GM19463 (cell line): ENCODE measurements around the gene PATZ1.

Source experiments
- ATAC-seq: cut with Tn5 transposase; IDR thresholded peaks from one replicate; pipeline ENCODE4 v1.9.1; 2021; ENCODE audit warnings: mild to moderate bottlenecking, moderate library complexity; ENCODE audit not compliant: unreplicated experiment

PATZ1 gene

DNA sequence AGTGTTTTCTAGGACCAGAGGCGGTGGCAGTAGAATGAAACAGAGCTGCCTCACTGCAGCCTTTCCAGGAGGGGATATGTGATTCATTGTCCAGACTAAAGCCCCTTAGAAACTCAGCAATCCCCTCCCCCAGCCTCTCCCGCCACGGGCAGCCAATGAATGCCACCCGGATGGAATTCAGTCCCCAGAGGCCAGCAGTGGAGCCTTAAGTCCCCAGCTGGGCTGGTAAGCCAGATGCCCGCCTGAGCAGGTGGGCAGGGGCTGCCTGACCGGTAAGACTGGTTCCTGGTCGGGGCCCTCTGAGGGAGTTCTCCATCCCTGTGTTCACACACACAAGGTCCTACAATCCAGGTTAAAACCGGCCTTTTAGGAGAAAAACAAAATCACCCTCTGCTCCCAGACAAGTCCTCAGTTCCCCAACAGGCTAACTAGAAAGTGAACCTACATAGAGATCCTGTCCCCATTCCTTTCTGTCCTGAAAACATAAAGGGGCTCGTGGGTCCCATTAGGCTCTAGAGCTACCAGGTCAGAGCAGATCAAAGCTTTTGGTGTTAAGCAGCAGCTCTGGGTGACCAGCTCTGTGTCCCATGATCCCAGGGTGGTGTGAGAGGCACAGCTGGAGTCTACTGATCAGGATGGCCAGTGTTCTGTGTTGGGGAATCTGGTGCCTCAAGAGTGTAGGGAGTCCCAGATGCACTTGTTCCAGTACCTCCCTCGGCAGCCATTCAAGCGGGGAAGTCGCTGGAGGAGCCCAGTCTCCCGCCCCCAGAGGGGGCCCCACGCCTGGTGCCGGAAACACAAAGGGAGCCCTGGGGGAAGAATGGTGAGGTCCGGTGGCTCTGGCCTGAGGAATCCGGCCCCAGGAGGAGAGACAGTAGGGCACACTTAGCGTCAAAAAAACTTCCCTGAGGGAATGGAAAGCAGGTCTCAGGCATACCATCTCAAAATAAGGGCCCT, 2.6 kb downstream of the PATZ1 start:
- ATAC-seq = no peak

GRCh38 chr22:31342389-31343140, 3.6 kb downstream of the PATZ1 start:
- no peak for ATAC-seq

- no peak for ATAC-seq
Observed at GRCh38 chr22:31341386-31342088, 4.6 kb downstream of the PATZ1 start.

DNA sequence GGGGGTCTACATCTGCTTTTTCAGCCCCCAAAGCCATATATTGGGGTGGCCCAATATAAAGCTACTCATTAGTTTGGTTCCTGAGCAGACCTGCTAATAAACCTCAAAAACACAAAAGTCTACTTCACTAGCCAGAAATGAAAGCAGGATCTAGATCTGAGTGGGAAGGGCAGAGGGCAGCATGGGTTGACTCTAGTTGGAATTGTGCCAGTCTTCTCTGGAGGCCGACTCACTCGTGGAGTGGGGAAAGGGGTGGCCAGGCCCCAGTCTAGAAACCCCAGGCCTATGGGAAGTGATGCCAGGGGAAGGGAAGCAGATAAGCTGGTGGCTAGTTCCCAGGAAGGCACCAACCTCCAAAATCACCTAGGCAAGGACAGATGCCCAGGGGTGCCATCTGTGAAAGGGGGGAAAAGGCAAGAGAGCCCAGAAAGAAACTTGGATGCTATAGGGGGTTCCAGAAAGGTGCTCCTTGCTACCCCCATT, 5.3 kb downstream of the PATZ1 start:
- ATAC-seq = no peak

DNA sequence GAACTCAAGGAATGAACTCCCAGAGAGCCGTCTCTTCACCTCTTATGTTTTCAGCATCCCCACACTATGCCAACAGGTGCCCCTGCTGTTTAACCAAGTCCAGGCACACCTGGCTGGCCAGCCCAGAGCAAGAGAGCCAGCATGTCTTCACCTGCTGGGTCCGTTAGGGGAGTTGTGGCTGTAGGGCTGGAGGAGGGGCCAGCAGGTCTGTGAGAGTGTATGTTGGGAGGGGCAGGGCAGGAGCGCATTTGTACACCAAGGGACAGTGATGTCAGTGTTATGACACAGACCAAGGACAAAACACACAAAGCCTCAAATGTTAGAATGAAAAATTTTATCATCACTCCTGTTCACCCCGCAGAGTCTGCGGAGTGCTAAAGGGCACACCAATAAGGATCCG, 5.8 kb downstream of the PATZ1 start:
- ATAC-seq = no peak

DNA sequence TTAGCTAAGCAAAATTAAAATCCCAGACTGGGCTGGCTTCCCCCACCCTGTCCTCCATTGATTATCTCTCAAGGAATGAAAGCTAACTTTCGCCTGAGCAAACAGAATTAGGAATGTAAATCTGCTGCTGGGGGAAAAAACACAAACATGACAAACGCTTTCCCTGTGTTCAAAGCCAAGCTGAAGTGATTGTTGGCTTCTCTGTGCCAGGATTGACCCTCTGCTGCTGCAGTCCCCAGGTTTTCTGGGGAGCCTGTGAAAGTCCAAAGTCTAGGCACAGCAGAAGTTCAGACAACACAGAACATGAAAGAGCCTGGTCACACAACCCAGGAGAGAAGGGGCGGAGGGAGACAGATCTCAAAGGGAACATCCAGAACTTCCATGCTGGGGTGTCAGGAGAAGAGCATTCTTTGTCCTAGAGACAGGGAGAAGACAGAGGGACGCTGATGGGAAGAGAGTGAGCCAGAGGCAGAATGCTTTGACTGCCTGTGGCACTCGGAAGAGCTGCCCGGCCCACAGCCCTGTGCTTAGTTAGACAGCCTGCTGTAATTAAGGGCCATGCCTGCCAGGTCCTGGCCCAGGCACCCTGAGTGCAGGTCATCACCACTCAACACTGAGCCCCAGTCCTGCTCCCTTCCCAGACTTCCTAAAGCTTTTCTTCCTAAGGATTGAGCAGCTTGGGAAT, 6.9 kb downstream of the PATZ1 start:
- ATAC-seq = no peak

DNA sequence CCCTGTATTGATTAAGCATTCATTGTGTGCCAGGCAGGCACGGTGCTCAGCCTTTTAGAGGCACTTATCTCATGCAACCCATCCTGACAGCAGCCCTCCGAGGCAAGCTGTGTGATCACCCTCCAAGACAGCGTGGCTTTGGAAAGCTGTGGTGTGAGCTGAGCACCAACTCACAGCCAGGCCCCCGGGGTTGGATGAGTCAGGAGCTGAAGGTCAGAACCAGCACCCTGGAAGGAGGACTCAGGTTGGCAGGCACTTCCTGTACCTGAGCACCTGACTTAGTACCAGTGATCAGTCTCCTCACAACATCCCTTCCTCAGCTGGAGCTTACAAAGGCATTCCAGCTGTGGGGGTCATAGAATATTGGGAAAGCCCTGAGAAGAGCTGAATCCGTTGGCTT, 9.0 kb downstream of the PATZ1 start:
- ATAC-seq = no peak

DNA sequence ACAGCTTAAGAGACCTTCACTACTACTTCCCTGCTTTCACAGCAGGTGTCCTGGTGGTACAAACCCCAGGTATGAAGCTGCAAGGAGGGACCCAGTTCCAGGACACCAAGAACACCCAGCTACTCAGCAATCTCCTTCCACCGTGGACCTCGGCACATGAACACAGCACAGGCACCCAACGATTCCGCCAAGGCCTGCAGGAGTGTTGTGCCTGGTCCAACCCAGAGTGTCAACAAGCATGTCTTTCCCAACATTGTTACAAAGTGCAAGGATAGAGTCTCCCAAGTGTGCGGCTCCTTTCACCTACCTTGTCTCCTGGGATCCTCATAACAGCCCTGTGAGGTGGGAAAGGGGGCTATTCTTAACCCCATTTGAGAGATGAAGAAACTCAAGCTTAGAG, 11.8 kb downstream of the PATZ1 start:
- no peak for ATAC-seq

DNA sequence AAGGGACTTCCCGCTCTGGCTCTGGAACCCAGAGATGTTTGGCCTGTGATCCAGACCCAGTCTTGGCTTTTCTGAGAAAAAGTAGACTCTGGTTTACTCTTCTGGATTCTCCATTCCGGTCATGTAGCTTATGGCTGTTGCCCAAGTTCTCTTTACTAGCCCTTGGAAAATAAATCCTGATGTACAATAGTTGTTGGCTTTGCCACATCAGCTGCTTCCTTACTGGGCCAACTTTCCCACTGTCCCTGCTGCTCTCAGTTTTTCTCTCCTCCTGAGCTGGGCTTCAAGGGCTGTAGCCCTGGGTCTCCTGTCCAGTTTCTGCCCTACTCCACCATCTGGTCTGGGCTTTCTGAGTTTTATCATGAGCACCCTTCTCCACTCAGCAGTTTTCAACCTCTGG, 12.5 kb downstream of the PATZ1 start:
- no peak for ATAC-seq

- ATAC-seq = no peak
Observed at GRCh38 chr22:31332886-31333285, 13.3 kb downstream of the PATZ1 start.

DNA sequence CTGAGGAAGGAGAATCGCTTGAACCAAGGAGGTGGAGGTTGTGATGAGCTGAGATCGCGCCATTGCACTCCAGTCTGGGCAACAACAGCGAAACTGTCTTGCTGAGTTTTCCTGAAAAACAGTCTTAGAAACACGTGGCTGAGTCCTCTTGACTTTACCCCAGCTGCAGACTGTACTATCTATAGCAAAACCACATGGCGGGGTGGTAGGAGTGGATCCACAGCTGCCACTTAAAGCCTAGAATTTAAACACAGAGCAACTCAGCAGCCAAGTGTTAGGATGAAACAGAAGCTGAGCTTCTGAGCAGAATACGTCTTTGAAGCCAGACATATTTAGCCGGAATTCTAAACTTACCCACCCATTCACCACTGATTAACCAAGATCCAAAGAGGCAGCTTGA, 14.1 kb downstream of the PATZ1 start:
- no peak for ATAC-seq

DNA sequence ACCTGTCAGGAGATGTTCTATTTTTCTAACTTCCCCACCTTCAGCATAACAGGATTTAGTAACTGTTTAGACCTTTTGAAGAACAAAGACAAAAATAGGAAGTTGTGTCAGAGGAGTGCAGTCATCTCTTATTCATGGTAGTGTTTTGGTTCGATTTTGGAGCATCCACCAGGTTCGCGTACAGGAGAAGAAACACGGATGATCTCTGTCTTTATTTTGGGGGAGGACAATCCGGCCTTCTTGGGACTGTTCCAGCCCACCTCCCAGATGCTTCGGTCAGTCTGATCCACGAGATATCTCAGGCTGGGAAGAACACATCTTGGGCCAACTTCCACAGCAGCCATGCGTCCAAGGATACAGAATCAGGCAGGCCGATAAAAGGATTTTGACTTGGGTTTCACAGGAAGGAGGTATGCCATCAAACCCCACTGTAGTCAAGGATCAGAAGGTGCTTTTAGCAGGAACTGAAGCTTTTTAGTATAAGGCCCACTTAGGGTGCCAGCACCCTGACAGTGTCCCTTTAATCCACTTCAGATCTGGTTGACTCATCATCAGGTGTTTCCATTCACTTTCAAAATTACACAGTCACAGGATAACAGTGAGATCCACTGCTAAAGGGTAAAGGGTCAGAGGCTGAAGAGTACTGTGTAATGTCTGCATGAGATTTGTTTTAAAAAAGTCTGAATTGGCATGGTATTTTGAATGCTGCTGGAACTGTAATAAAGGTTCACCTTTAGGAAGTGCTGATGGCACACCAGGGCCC, 16.5 kb downstream of the PATZ1 start:
- no peak for ATAC-seq

- ATAC-seq = no peak
Observed at GRCh38 chr22:31329029-31329428, 17.1 kb downstream of the PATZ1 start.

GRCh38 chr22:31328544-31328960, 17.6 kb downstream of the PATZ1 start:
- ATAC-seq = no peak

DNA sequence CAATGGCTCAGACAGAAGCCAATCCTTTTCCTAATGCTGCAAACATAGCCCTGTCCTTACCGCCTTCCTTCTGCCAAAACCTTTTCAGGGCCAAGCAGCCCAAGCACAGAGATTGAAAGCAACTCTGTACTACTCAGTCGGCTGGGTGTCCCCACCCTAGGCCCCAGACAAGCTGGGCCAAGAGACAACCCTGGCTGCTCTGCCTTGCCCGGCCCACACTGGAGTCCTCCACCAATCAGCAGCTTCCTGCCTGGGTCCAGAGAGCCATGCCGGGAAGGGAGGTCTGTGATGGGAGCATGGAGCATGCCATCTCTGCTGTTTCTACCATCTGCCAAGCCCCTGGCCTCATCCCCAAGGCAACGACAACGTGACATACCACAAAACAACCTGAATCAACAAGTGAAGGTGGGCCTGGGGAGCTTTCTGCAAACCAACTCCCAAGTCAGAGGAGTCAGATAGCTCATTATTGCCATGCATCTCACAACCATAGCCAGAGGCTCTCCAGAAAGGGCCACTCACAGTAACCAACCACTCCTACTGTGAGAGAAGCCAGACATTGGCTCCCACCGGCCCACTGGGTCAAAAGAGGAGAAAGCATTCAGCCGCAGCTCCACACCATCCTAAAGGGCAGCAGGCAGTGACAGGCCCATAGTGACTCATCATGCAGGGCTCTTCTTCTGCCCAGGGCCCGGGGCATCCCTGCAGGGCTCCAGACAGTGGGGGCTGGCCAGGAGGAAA, 18.2 kb downstream of the PATZ1 start:
- no peak for ATAC-seq

- no peak for ATAC-seq
Observed at GRCh38 chr22:31326877-31327276, 19.3 kb downstream of the PATZ1 start.

DNA sequence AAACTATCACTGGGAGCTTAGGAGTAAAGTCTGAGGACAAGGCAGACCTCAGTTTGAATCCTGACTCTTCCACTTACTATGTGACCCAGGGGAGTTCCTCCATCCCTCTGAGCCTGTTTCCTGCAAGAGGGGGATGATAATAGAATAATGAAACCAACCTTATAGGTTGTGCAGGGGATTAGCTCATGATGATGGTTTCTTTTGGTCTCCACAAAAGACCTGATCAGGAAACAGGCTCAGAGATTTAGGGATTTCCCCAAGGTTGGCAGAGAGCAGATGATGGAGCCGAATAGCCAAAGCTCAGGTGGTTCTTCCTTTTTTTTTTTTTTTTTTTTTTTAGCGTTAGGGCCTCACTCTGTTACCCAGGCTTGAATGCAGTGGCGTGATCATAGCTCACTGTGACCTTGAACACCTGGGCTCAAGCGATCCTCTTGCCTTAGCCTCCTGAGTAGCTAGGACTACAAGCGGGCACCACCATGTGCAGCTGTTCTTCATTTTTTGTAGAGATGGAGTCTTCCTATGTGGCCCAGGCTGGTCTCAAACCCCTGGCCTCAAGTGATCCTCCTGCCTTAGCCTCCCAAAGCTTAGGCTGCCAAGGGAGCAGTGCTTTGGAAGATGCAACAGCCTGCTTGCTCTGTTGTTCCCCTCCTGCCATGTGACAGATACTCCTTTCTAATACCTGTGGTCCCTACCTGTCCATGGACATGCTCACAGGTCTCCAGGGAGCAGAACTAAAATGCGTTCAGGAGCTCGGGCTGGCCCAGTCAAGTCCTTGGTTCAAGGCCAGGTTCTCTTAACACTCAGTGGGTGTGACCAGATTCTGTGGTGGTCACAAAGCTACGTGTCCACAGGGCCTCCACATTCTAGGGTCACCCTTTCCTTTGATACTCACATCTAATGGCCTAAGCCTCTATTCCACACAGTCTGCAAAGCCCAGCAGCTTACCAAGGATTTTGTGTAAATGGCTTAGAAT, 22.3 kb downstream of the PATZ1 start:
- no peak for ATAC-seq

GRCh38 chr22:31321421-31321820, 24.7 kb downstream of the PATZ1 start:
- no peak for ATAC-seq
